IMR-90 (cell line): ENCODE measurements around the gene IHH. TPM values are rescaled to one million over a fixed set of nuclear protein-coding genes. Genes with fewer than 3 reads are reported as not detected.

Experiments
- ATAC-seq: fragments of 200-7000 bp; cut with Tn5 transposase; 2 replicates; pipeline ENCODE4 v1.9.1; 2020; ENCODE audit warnings: low read depth, mild to moderate bottlenecking, moderate library complexity
- BruUV-seq: library from RNA; stranded (reverse); fragments of 400-500 nt; replicated peaks from 2 replicates; lab custom pipeline; 2021; lab: Mats Ljungman, UMichigan
- CTCF ChIA-PET: fragments of 300-600 bp; formaldehyde crosslinking; extraction: SDS; loops from one replicate; lab custom pipeline; 2021; ENCODE audit warnings: antibody characterized with exemption; lab: Yijun Ruan, JAX
- POLR2A ChIA-PET: fragments of 300-600 bp; sonication (Branson Sonifier 250); formaldehyde crosslinking; loops from one replicate; lab custom pipeline; 2022; ENCODE audit warnings: antibody characterized with exemption; ENCODE audit not compliant: unreplicated experiment; lab: Charles Lee
- DNase-seq: peaks from one replicate; pipeline ENCODE4 v3.0.0; 2013
- H2AFZ ChIP-seq: replicated peaks from 2 replicates; pipeline ENCODE3; 2013; ENCODE audit warnings: low read length, mild to moderate bottlenecking; ENCODE audit not compliant: poor library complexity
- H2AK5ac ChIP-seq: 2 replicates; pipeline ENCODE4 v1.6.1; 2013; ENCODE audit warnings: low read depth, low read length, inconsistent platforms
- H2AK9ac ChIP-seq: replicated peaks from 2 replicates; pipeline ENCODE3; 2013; ENCODE audit warnings: mild to moderate bottlenecking, low read depth, low read length, moderate library complexity; ENCODE audit not compliant: poor library complexity
- H2BK120ac ChIP-seq: 2 replicates; pipeline ENCODE4 v1.6.1; 2013; ENCODE audit warnings: low read depth, low read length, inconsistent platforms
- H2BK15ac ChIP-seq: 3 replicates; pipeline ENCODE4 v1.6.1; 2013; ENCODE audit warnings: low read depth, low read length, inconsistent platforms
- H2BK20ac ChIP-seq: 2 replicates; pipeline ENCODE4 v1.6.1; 2013; ENCODE audit warnings: low read depth, mild to moderate bottlenecking, inconsistent platforms, low read length, moderate library complexity
- H2BK5ac ChIP-seq: 2 replicates; pipeline ENCODE4 v1.6.1; 2013; ENCODE audit warnings: mild to moderate bottlenecking, low read depth, low read length, inconsistent platforms; ENCODE audit not compliant: poor library complexity, severe bottlenecking
- H3K14ac ChIP-seq: replicated peaks from 2 replicates; pipeline ENCODE4 v1.6.1; 2013; ENCODE audit warnings: low read depth, low read length, inconsistent platforms
- H3K18ac ChIP-seq: 2 replicates; pipeline ENCODE4 v1.6.1; 2013; ENCODE audit warnings: low read depth, low read length, control low read depth
- H3K23ac ChIP-seq: 2 replicates; pipeline ENCODE4 v1.6.1; 2013; ENCODE audit warnings: low read depth, low read length, inconsistent platforms
- H3K27ac ChIP-seq: 2 replicates; pipeline ENCODE4 v1.5.1; 2013; ENCODE audit warnings: mild to moderate bottlenecking, control low read depth, low read length; ENCODE audit not compliant: insufficient read depth
- H3K27me3 ChIP-seq: 2 replicates; pipeline ENCODE4 v1.6.1; 2013; ENCODE audit warnings: low read length; ENCODE audit not compliant: control insufficient read depth, insufficient read depth
- H3K36me3 ChIP-seq: 2 replicates; pipeline ENCODE4 v1.6.1; 2013; ENCODE audit warnings: low read length, mixed read lengths; ENCODE audit not compliant: control insufficient read depth, insufficient read depth
- H3K4ac ChIP-seq: 2 replicates; pipeline ENCODE4 v1.6.1; 2013; ENCODE audit warnings: low read depth, low read length, inconsistent platforms
- H3K4me1 ChIP-seq: 2 replicates; pipeline ENCODE4 v1.6.1; 2013; ENCODE audit warnings: low read length, mixed read lengths; ENCODE audit not compliant: control insufficient read depth, insufficient read depth
- H3K4me2 ChIP-seq: 2 replicates; pipeline ENCODE4 v1.6.1; 2013; ENCODE audit warnings: low read depth, mild to moderate bottlenecking, control low read depth, low read length, moderate library complexity
- H3K4me3 ChIP-seq: 2 replicates; pipeline ENCODE4 v1.5.1; 2013; ENCODE audit warnings: low read depth, mild to moderate bottlenecking, control low read depth, low read length, moderate library complexity; ENCODE audit not compliant: insufficient read depth
- H3K56ac ChIP-seq: 2 replicates; pipeline ENCODE4 v1.6.1; 2013; ENCODE audit warnings: low read length, inconsistent platforms; ENCODE audit not compliant: insufficient read depth; ENCODE audit errors: extremely low read depth
- H3K79me1 ChIP-seq, 2 experiments: 2 replicates each; pipeline ENCODE4 v1.6.1; 2013; ENCODE audit warnings: low read length in 2 of 2, inconsistent platforms in 1 of 2, low read depth in 1 of 2
- H3K9ac ChIP-seq: 2 replicates; pipeline ENCODE4 v1.6.1; 2013; ENCODE audit warnings: low read depth, low read length, control low read depth
- H3K9me1 ChIP-seq: 2 replicates; pipeline ENCODE4 v1.6.1; 2013; ENCODE audit warnings: low read length, inconsistent platforms; ENCODE audit not compliant: insufficient read depth
- H3K9me3 ChIP-seq: 2 replicates; pipeline ENCODE4 v1.6.1; 2013; ENCODE audit warnings: low read length; ENCODE audit not compliant: control insufficient read depth, insufficient read depth
- H4K20me1 ChIP-seq: 2 replicates; pipeline ENCODE4 v1.6.1; 2013; ENCODE audit warnings: low read length, inconsistent platforms; ENCODE audit not compliant: insufficient read depth
- H4K5ac ChIP-seq: 2 replicates; pipeline ENCODE4 v1.6.1; 2013; ENCODE audit warnings: mild to moderate bottlenecking, low read depth, low read length, control low read depth
- H4K8ac ChIP-seq, 2 experiments: 2 replicates each; pipeline ENCODE4 v1.6.1; 2013; ENCODE audit warnings: low read depth in 2 of 2, low read length in 2 of 2, control low read depth in 1 of 2, inconsistent platforms in 1 of 2
- H4K91ac ChIP-seq: 2 replicates; pipeline ENCODE4 v1.6.1; 2013; ENCODE audit warnings: low read depth, low read length, inconsistent platforms; ENCODE audit not compliant: insufficient read depth
- CEBPB ChIP-seq: IDR thresholded peaks from 2 replicates; pipeline ENCODE4 v1.6.1; 2012; ENCODE audit warnings: low read depth, low read length, improper control_type of control experiment
- CTCF ChIP-seq: conservative IDR thresholded peaks from 2 replicates; pipeline ENCODE4 v1.5.1; 2012; ENCODE audit warnings: mild to moderate bottlenecking, low read depth, low read length, improper control_type of control experiment
- MXI1 ChIP-seq: IDR thresholded peaks from 2 replicates; pipeline ENCODE4 v1.6.1; 2012; ENCODE audit warnings: low read depth, mild to moderate bottlenecking, low read length, moderate library complexity, borderline replicate concordance
- NFE2L2 ChIP-seq: fragments of 150-350 bp; IDR thresholded peaks from 2 replicates; pipeline ENCODE4 v1.6.1; 2016; ENCODE audit warnings: low read depth, mild to moderate bottlenecking, low read length
- RAD21 ChIP-seq: IDR thresholded peaks from 2 replicates; pipeline ENCODE4 v1.6.1; 2012; ENCODE audit warnings: low read length, improper control_type of control experiment
- RCOR1 ChIP-seq: IDR thresholded peaks from 2 replicates; pipeline ENCODE4 v1.6.1; 2012; ENCODE audit warnings: mild to moderate bottlenecking, low read length, improper control_type of control experiment; ENCODE audit not compliant: insufficient replicate concordance
- RFX5 ChIP-seq: IDR thresholded peaks from 2 replicates; pipeline ENCODE4 v1.8.0; 2012; ENCODE audit warnings: low read depth, mild to moderate bottlenecking, low read length, moderate library complexity
- SMC3 ChIP-seq: fragments of 150-350 bp; IDR thresholded peaks from 2 replicates; pipeline ENCODE4 v1.6.1; 2016; ENCODE audit warnings: low read depth, mild to moderate bottlenecking, antibody characterized with exemption, low read length, moderate library complexity
- WGBS, 2 experiments: methylation state at CpG; one replicate each; pipeline versions ENCODE4 v1.1.5 to v1.1.7; 2013; ENCODE audit warnings: missing lambda C conversion rate in 2 of 2; ENCODE audit not compliant: insufficient read length in 1 of 2; ENCODE audit errors: extremely low coverage in 2 of 2; 5-methylcytosine and 5-hydroxymethylcytosine counted together
- dilution Hi-C: fragments of 300-500 bp; cut with HindIII; formaldehyde crosslinking; loops from one replicate; pipeline ENCODE4 v1.14.3; 2018; ENCODE audit warnings: low sequenced_read_pairs; ENCODE audit not compliant: unreplicated experiment
- in situ Hi-C: fragments of 300-500 bp; cut with MboI; formaldehyde crosslinking; loops from 3 replicates; pipeline ENCODE4 v1.14.3; 2019; ENCODE audit warnings: low sequenced_read_pairs, inconsistent platforms, mixed read lengths
- intact Hi-C: fragments of 100-400 bp; cut with micrococcal nuclease; formaldehyde crosslinking; loops from 2 replicates; pipeline ENCODE4 v1.10.0; 2022
- polyA plus RNA-seq, 3 experiments: library from polyadenylated mRNA; depleted of rRNA; stranded (reverse); fragments of >200 nt; gene quantifications; 2 replicates each; pipeline ENCODE4 v1.2.3, GENCODE V29; 2012; ENCODE audit warnings: low replicate concordance in 1 of 3
- total RNA-seq: library from RNA; depleted of rRNA; stranded (reverse); fragments of >200 nt; gene quantifications from 2 replicates; pipeline ENCODE4 v1.2.3, GENCODE V29; 2012
- TF ChIP-seq, protein P1 (sequence below): fragments of 150-350 bp; IDR thresholded peaks from 2 replicates; pipeline ENCODE4 v1.6.1; 2017; ENCODE audit warnings: mild to moderate bottlenecking, antibody characterized with exemption, low read length, low read depth
- TF ChIP-seq, protein P2 (sequence below): fragments of 150-350 bp; IDR thresholded peaks from 2 replicates; pipeline ENCODE4 v1.6.1; 2016; ENCODE audit warnings: low read depth, mild to moderate bottlenecking, low read length, moderate library complexity, borderline replicate concordance

IHH gene
- total and polyA plus RNA-seq, 2 of the 4 experiments (the other 2 are of a cell fraction): not detected

GRCh38 chr2:219078951-219079350, 18.2 kb upstream of the IHH start:
- intact Hi-C loops: no loop called here
- CTCF ChIA-PET: interaction anchor here (0.7 kb wide), 1 partner anchor 21 kb away, joined by 3 read pairs; no protein-coding TSS in a partner anchor

More at GRCh38 chr2:219078951-219079350, 18.2 kb upstream of the IHH start:
- no peaks in the 10 kb centered on the region for H3K79me1 ChIP-seq
- no peak overlapping the region for H2AFZ ChIP-seq
- no peak overlapping the region for H3K27ac ChIP-seq
- H3K4ac ChIP-seq: no peak overlapping the region
- H2AK9ac ChIP-seq: no peak overlapping the region
- H3K9ac ChIP-seq: no peak overlapping the region
- H2BK20ac ChIP-seq: no peak overlapping the region
- POLR2A ChIA-PET: no interaction called here
- BruUV-seq: no TSS peak
- in situ Hi-C loops: no loop called here
- no peak overlapping the region for H2AK5ac ChIP-seq
- no peak for DNase-seq
- no peak overlapping the region for H2BK5ac ChIP-seq
- H4K91ac ChIP-seq: no peak overlapping the region
- H4K5ac ChIP-seq: no peak overlapping the region
- H3K27me3 ChIP-seq: no peaks in the 10 kb centered on the region; the same call in none of the 2 replicates
- no peak overlapping the region for H3K18ac ChIP-seq
- H3K4me3 ChIP-seq: no peak overlapping the region
- no peak overlapping the region for H2BK120ac ChIP-seq
- H3K4me2 ChIP-seq: no peak overlapping the region
- no peak overlapping the region for H4K8ac ChIP-seq
- H3K56ac ChIP-seq: no peak overlapping the region
- TF ChIP-seq RFX5: no peak
- TF ChIP-seq, protein P1, sequence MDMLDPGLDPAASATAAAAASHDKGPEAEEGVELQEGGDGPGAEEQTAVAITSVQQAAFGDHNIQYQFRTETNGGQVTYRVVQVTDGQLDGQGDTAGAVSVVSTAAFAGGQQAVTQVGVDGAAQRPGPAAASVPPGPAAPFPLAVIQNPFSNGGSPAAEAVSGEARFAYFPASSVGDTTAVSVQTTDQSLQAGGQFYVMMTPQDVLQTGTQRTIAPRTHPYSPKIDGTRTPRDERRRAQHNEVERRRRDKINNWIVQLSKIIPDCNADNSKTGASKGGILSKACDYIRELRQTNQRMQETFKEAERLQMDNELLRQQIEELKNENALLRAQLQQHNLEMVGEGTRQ: no peak
- no peak for TF ChIP-seq CTCF
- no peak for TF ChIP-seq CEBPB
- no peak for TF ChIP-seq SMC3
- TF ChIP-seq MXI1: no peak
- TF ChIP-seq RAD21: no peak
- TF ChIP-seq, protein P2, sequence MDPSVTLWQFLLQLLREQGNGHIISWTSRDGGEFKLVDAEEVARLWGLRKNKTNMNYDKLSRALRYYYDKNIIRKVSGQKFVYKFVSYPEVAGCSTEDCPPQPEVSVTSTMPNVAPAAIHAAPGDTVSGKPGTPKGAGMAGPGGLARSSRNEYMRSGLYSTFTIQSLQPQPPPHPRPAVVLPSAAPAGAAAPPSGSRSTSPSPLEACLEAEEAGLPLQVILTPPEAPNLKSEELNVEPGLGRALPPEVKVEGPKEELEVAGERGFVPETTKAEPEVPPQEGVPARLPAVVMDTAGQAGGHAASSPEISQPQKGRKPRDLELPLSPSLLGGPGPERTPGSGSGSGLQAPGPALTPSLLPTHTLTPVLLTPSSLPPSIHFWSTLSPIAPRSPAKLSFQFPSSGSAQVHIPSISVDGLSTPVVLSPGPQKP: no peak
- no peak for TF ChIP-seq RCOR1
- no peak for TF ChIP-seq NFE2L2
- no peak for ATAC-seq
- 0 out of 2 replicates have a peak, but pooled peaks cover 2% of the 10 kb centered on the region for H3K4me1 ChIP-seq
- peaks cover 11% of the 10 kb centered on the region for H3K36me3 ChIP-seq
- H4K20me1 ChIP-seq: peaks cover 12% of the 10 kb centered on the region; the same call in 1 of the 2 replicates
- 100% methylated on average over 2 of the region's 4 CpGs; no CpG with 5 or more reads in 1 of the 2 experiments for WGBS, 2 experiments
- H2BK15ac ChIP-seq: no peak overlapping the region
- dilution Hi-C loops: no loop called here
- no peak overlapping the region for H3K14ac ChIP-seq
- H3K9me1 ChIP-seq: peaks cover 4% of the 10 kb centered on the region; the same call in 1 of the 2 replicates
- no peaks in the 10 kb centered on the region for H3K9me3 ChIP-seq
- no peak overlapping the region for H3K23ac ChIP-seq
